ENCODE measurements around the gene PTPRE.

PTPRE gene

GRCh38 chr10:128064970-128065580 is 158.2 kb downstream of the PTPRE start:
- in situ Hi-C loops (cut with HindIII; ENCODE audit: low sequenced_read_pairs) = no loop called here
- H3K4me3 ChIP-seq (ENCODE audit: low read depth, low read length) = no peak overlapping the region
- no peak for DNase-seq (ENCODE audit: low read depth)
- no peak for TF ChIP-seq CTCF (IDR thresholded peaks at IDR 0.05; ENCODE audit: low read depth, low read length, missing control alignments)

- TF ChIP-seq CTCF (IDR thresholded peaks at IDR 0.05; ENCODE audit: low read depth, low read length, missing control alignments) = no peak
- in situ Hi-C loops (cut with HindIII; ENCODE audit: low sequenced_read_pairs) = no loop called here
- no peak for DNase-seq (ENCODE audit: low read depth)
- no peak overlapping the region for H3K4me3 ChIP-seq (ENCODE audit: low read depth, low read length)
Observed at GRCh38 chr10:128065881-128066534, 159.1 kb downstream of the PTPRE start.

GRCh38 chr10:128066870-128067382 is 160.0 kb downstream of the PTPRE start:
- in situ Hi-C loops (cut with HindIII; ENCODE audit: low sequenced_read_pairs) = no loop called here
- DNase-seq (ENCODE audit: low read depth) = no peak
- no peak for TF ChIP-seq CTCF (IDR thresholded peaks at IDR 0.05; ENCODE audit: low read depth, low read length, missing control alignments)
- no peak overlapping the region for H3K4me3 ChIP-seq (ENCODE audit: low read depth, low read length)

- in situ Hi-C loops (cut with HindIII; ENCODE audit: low sequenced_read_pairs) = no loop called here
- no peak for DNase-seq (ENCODE audit: low read depth)
Observed at GRCh38 chr10:128067691-128068397, 160.9 kb downstream of the PTPRE start.

GRCh38 chr10:128068398-128069285 is 161.7 kb downstream of the PTPRE start:
- TF ChIP-seq CTCF (IDR thresholded peaks at IDR 0.05; ENCODE audit: low read depth, low read length, missing control alignments) = no peak
- in situ Hi-C loops (cut with HindIII; ENCODE audit: low sequenced_read_pairs) = no loop called here

More at GRCh38 chr10:128067691-128068397, 160.9 kb downstream of the PTPRE start:
- H3K4me3 ChIP-seq (ENCODE audit: low read depth, low read length) = no peak overlapping the region
- TF ChIP-seq CTCF (IDR thresholded peaks at IDR 0.05; ENCODE audit: low read depth, low read length, missing control alignments) = no peak

More at GRCh38 chr10:128068398-128069285, 161.7 kb downstream of the PTPRE start:
- DNase-seq (ENCODE audit: low read depth) = no peak
- no peak overlapping the region for H3K4me3 ChIP-seq (ENCODE audit: low read depth, low read length)
